Measurements from ENCODE around the gene CALD1.

CALD1 gene

GRCh38 chr7:134925766-134926165 is 146.3 kb downstream of the CALD1 start:
- no peak overlapping the region for H3K9ac ChIP-seq (ENCODE audit: low read depth, low read length)
- no peaks in the 10 kb centered on the region for H3K4me1 ChIP-seq (ENCODE audit: control insufficient read depth, insufficient read depth, low read length)
- no peaks in the 10 kb centered on the region for H3K9me3 ChIP-seq (ENCODE audit: control insufficient read depth, insufficient read depth, low read length)
- no peak overlapping the region for H3K4me3 ChIP-seq (ENCODE audit: low read depth, low read length)
- no peaks in the 10 kb centered on the region for H3K27me3 ChIP-seq (ENCODE audit: control insufficient read depth, insufficient read depth, low read length)
- peaks cover 16% of the 10 kb centered on the region; the same call in 1 of the 2 replicates for H3K36me3 ChIP-seq (ENCODE audit: control insufficient read depth, insufficient read depth, low read length)
- H3K27ac ChIP-seq (ENCODE audit: low read depth, low read length), result no peak overlapping the region

GRCh38 chr7:134926396-134926795 is 147.0 kb downstream of the CALD1 start:
- H3K9me3 ChIP-seq (ENCODE audit: control insufficient read depth, insufficient read depth, low read length), result no peaks in the 10 kb centered on the region
- no peaks in the 10 kb centered on the region for H3K4me1 ChIP-seq (ENCODE audit: control insufficient read depth, insufficient read depth, low read length)
- no peak overlapping the region for H3K9ac ChIP-seq (ENCODE audit: low read depth, low read length)
- H3K27ac ChIP-seq (ENCODE audit: low read depth, low read length), result no peak overlapping the region
- peaks cover 16% of the 10 kb centered on the region; the same call in 1 of the 2 replicates for H3K36me3 ChIP-seq (ENCODE audit: control insufficient read depth, insufficient read depth, low read length)
- H3K27me3 ChIP-seq (ENCODE audit: control insufficient read depth, insufficient read depth, low read length), result no peaks in the 10 kb centered on the region
- no peak overlapping the region for H3K4me3 ChIP-seq (ENCODE audit: low read depth, low read length)

- no peaks in the 10 kb centered on the region for H3K4me1 ChIP-seq (ENCODE audit: control insufficient read depth, insufficient read depth, low read length)
- no peaks in the 10 kb centered on the region for H3K9me3 ChIP-seq (ENCODE audit: control insufficient read depth, insufficient read depth, low read length)
- H3K4me3 ChIP-seq (ENCODE audit: low read depth, low read length), result no peak overlapping the region
- H3K36me3 ChIP-seq (ENCODE audit: control insufficient read depth, insufficient read depth, low read length), result peaks cover 22% of the 10 kb centered on the region
- H3K9ac ChIP-seq (ENCODE audit: low read depth, low read length), result no peak overlapping the region
- H3K27me3 ChIP-seq (ENCODE audit: control insufficient read depth, insufficient read depth, low read length), result no peaks in the 10 kb centered on the region
- H3K27ac ChIP-seq (ENCODE audit: low read depth, low read length), result no peak overlapping the region
Measured at GRCh38 chr7:134927076-134927475, 147.6 kb downstream of the CALD1 start.

- no peaks in the 10 kb centered on the region for H3K27me3 ChIP-seq (ENCODE audit: control insufficient read depth, insufficient read depth, low read length)
- H3K9me3 ChIP-seq (ENCODE audit: control insufficient read depth, insufficient read depth, low read length), result no peaks in the 10 kb centered on the region
- H3K36me3 ChIP-seq (ENCODE audit: control insufficient read depth, insufficient read depth, low read length), result peaks cover 27% of the 10 kb centered on the region
- H3K9ac ChIP-seq (ENCODE audit: low read depth, low read length), result no peak overlapping the region
- H3K4me1 ChIP-seq (ENCODE audit: control insufficient read depth, insufficient read depth, low read length), result no peaks in the 10 kb centered on the region
- H3K27ac ChIP-seq (ENCODE audit: low read depth, low read length), result no peak overlapping the region
- H3K4me3 ChIP-seq (ENCODE audit: low read depth, low read length), result no peak overlapping the region
Measured at GRCh38 chr7:134927723-134928122, 148.3 kb downstream of the CALD1 start.

GRCh38 chr7:134928554-134928953 is 149.1 kb downstream of the CALD1 start:
- no peak overlapping the region for H3K4me3 ChIP-seq (ENCODE audit: low read depth, low read length)
- H3K36me3 ChIP-seq (ENCODE audit: control insufficient read depth, insufficient read depth, low read length), result peaks cover 34% of the 10 kb centered on the region
- no peaks in the 10 kb centered on the region for H3K27me3 ChIP-seq (ENCODE audit: control insufficient read depth, insufficient read depth, low read length)
- no peaks in the 10 kb centered on the region for H3K4me1 ChIP-seq (ENCODE audit: control insufficient read depth, insufficient read depth, low read length)
- no peak overlapping the region for H3K9ac ChIP-seq (ENCODE audit: low read depth, low read length)
- H3K27ac ChIP-seq (ENCODE audit: low read depth, low read length), result no peak overlapping the region
- H3K9me3 ChIP-seq (ENCODE audit: control insufficient read depth, insufficient read depth, low read length), result no peaks in the 10 kb centered on the region

- Histone ChIP-seq H3K9ac (ENCODE audit: low read depth, low read length) (no peak overlapping the region), H3K4me1 (ENCODE audit: control insufficient read depth, insufficient read depth, low read length) (no peaks in the 10 kb centered on the region), H3K36me3 (ENCODE audit: control insufficient read depth, insufficient read depth, low read length) (peaks cover 62% of the 10 kb centered on the region), H3K27ac (ENCODE audit: low read depth, low read length) (no peak overlapping the region), H3K9me3 (ENCODE audit: control insufficient read depth, insufficient read depth, low read length) (no peaks in the 10 kb centered on the region), H3K4me3 (ENCODE audit: low read depth, low read length) (no peak overlapping the region), H3K27me3 (ENCODE audit: control insufficient read depth, insufficient read depth, low read length) (no peaks in the 10 kb centered on the region)
Measured at GRCh38 chr7:134931487-134931886, 152.1 kb downstream of the CALD1 start.

- Histone ChIP-seq H3K4me1 (ENCODE audit: control insufficient read depth, insufficient read depth, low read length) (no peaks in the 10 kb centered on the region), H3K27me3 (ENCODE audit: control insufficient read depth, insufficient read depth, low read length) (no peaks in the 10 kb centered on the region), H3K9me3 (ENCODE audit: control insufficient read depth, insufficient read depth, low read length) (no peaks in the 10 kb centered on the region), H3K36me3 (ENCODE audit: control insufficient read depth, insufficient read depth, low read length) (peaks cover 75% of the 10 kb centered on the region), H3K4me3 (ENCODE audit: low read depth, low read length) (no peak overlapping the region), H3K9ac (ENCODE audit: low read depth, low read length) (no peak overlapping the region), H3K27ac (ENCODE audit: low read depth, low read length) (no peak overlapping the region)
Measured at GRCh38 chr7:134932707-134933370, 153.4 kb downstream of the CALD1 start.

- Histone ChIP-seq H3K36me3 (ENCODE audit: control insufficient read depth, insufficient read depth, low read length) (peaks cover 81% of the 10 kb centered on the region), H3K27ac (ENCODE audit: low read depth, low read length) (no peak overlapping the region), H3K4me1 (ENCODE audit: control insufficient read depth, insufficient read depth, low read length) (no peaks in the 10 kb centered on the region), H3K27me3 (ENCODE audit: control insufficient read depth, insufficient read depth, low read length) (no peaks in the 10 kb centered on the region), H3K9me3 (ENCODE audit: control insufficient read depth, insufficient read depth, low read length) (no peaks in the 10 kb centered on the region), H3K9ac (ENCODE audit: low read depth, low read length) (no peak overlapping the region), H3K4me3 (ENCODE audit: low read depth, low read length) (no peak overlapping the region)
Measured at GRCh38 chr7:134933460-134934068, 154.1 kb downstream of the CALD1 start.

- no peaks in the 10 kb centered on the region for H3K27me3 ChIP-seq (ENCODE audit: control insufficient read depth, insufficient read depth, low read length)
- no peak overlapping the region for H3K9ac ChIP-seq (ENCODE audit: low read depth, low read length)
- 0 out of 2 replicates have a peak, but pooled peaks cover 4% of the 10 kb centered on the region for H3K4me1 ChIP-seq (ENCODE audit: control insufficient read depth, insufficient read depth, low read length)
- H3K27ac ChIP-seq (ENCODE audit: low read depth, low read length), result no peak overlapping the region
- H3K36me3 ChIP-seq (ENCODE audit: control insufficient read depth, insufficient read depth, low read length), result peaks cover 70% of the 10 kb centered on the region
- H3K9me3 ChIP-seq (ENCODE audit: control insufficient read depth, insufficient read depth, low read length), result no peaks in the 10 kb centered on the region
- no peak overlapping the region for H3K4me3 ChIP-seq (ENCODE audit: low read depth, low read length)
Measured at GRCh38 chr7:134935701-134936100, 156.3 kb downstream of the CALD1 start.

GRCh38 chr7:134936893-134937510 is 157.6 kb downstream of the CALD1 start:
- H3K4me3 ChIP-seq (ENCODE audit: low read depth, low read length), result no peak overlapping the region
- peaks cover 17% of the 10 kb centered on the region; the same call in 1 of the 2 replicates for H3K4me1 ChIP-seq (ENCODE audit: control insufficient read depth, insufficient read depth, low read length)
- no peak overlapping the region for H3K9ac ChIP-seq (ENCODE audit: low read depth, low read length)
- H3K27me3 ChIP-seq (ENCODE audit: control insufficient read depth, insufficient read depth, low read length), result no peaks in the 10 kb centered on the region
- H3K27ac ChIP-seq (ENCODE audit: low read depth, low read length), result no peak overlapping the region
- peaks cover 71% of the 10 kb centered on the region for H3K36me3 ChIP-seq (ENCODE audit: control insufficient read depth, insufficient read depth, low read length)
- no peaks in the 10 kb centered on the region for H3K9me3 ChIP-seq (ENCODE audit: control insufficient read depth, insufficient read depth, low read length)

- H3K9me3 ChIP-seq (ENCODE audit: control insufficient read depth, insufficient read depth, low read length), result no peaks in the 10 kb centered on the region
- peaks cover 20% of the 10 kb centered on the region; the same call in 1 of the 2 replicates for H3K4me1 ChIP-seq (ENCODE audit: control insufficient read depth, insufficient read depth, low read length)
- no peak overlapping the region for H3K9ac ChIP-seq (ENCODE audit: low read depth, low read length)
- H3K36me3 ChIP-seq (ENCODE audit: control insufficient read depth, insufficient read depth, low read length), result peaks cover 67% of the 10 kb centered on the region
- H3K27me3 ChIP-seq (ENCODE audit: control insufficient read depth, insufficient read depth, low read length), result no peaks in the 10 kb centered on the region
- no peak overlapping the region for H3K4me3 ChIP-seq (ENCODE audit: low read depth, low read length)
- no peak overlapping the region for H3K27ac ChIP-seq (ENCODE audit: low read depth, low read length)
Measured at GRCh38 chr7:134938141-134938540, 158.7 kb downstream of the CALD1 start.
